Activated CD8-positive, alpha-beta T cell treated with anti-CD3 and anti-CD28 coated beads, Interleukin-2, amount 10 ng/mL, durations not matched to agents 7 days and 5 days (primary cell): ENCODE data around the gene GZF1. TPM values are rescaled to one million over a fixed set of nuclear protein-coding genes. Genes with fewer than 3 reads are reported as not detected.
A peak's percentile ranks its signal among the peaks of the same experiment; 100 is the strongest.

ENCODE experiments used
- ATAC-seq: fragments of 150-1000 bp; cut with Tn5 transposase; one replicate; pipeline ENCODE4 v1.10.0; 2021; ENCODE audit warnings: moderate library complexity
- CTCF ChIA-PET: fragments of 350-600 bp; sonication (Branson Sonifier 250); formaldehyde crosslinking; loops from one replicate; lab custom pipeline; 2021; ENCODE audit warnings: antibody characterized with exemption; lab: Charles Lee
- POLR2A ChIA-PET: fragments of 350-600 bp; sonication (Branson Sonifier 250); formaldehyde crosslinking; loops from one replicate; lab custom pipeline; 2021; ENCODE audit warnings: antibody characterized with exemption; lab: Charles Lee
- DNase-seq: peaks from one replicate; pipeline ENCODE4 v3.0.0-alpha.2; 2020
- H3K27ac Mint-ChIP-seq: one replicate; pipeline ENCODE4 v1.8.0; 2021; ENCODE audit warnings: mild to moderate bottlenecking, mixed read lengths
- H3K27me3 Mint-ChIP-seq: one replicate; pipeline ENCODE4 v1.8.0; 2021; ENCODE audit warnings: low read depth, mixed read lengths
- H3K36me3 Mint-ChIP-seq: one replicate; pipeline ENCODE4 v1.8.0; 2021; ENCODE audit warnings: low read depth, mixed read lengths
- H3K4me1 Mint-ChIP-seq: one replicate; pipeline ENCODE4 v1.8.0; 2021; ENCODE audit warnings: low read depth, mixed read lengths
- H3K4me3 Mint-ChIP-seq: one replicate; pipeline ENCODE4 v1.8.0; 2021; ENCODE audit warnings: mild to moderate bottlenecking, mixed read lengths
- H3K9me3 Mint-ChIP-seq: one replicate; pipeline ENCODE4 v1.8.0; 2022; ENCODE audit warnings: mixed read lengths; ENCODE audit not compliant: insufficient read depth
- total RNA-seq, 2 experiments: library from RNA; stranded (reverse); gene quantifications; one replicate each; pipeline ENCODE4 v1.2.3, GENCODE V29; 2021

GZF1 gene
- total RNA-seq: 10 to 100 TPM; 11.1 to 15.8 TPM

GRCh38 chr20:23361476-23362391 is at the start of gene GZF1:
GZF1 (plus strand) TSS chr20:23362182; CDS start chr20:23364384, 2,202 bp downstream.
- peaks cover 33% of the 10 kb centered on the region for H3K36me3 Mint-ChIP-seq
- no peaks in the 10 kb centered on the region for H3K9me3 Mint-ChIP-seq
- peaks cover 63% of the 10 kb centered on the region for H3K4me1 Mint-ChIP-seq
- ATAC-seq: peak; percentile 84
- peak within 1 kb of the TSS; percentile 98 for H3K27ac Mint-ChIP-seq
- CTCF ChIA-PET: interaction anchor here (1.1 to 1.7 kb wide), 2 partner anchors 12 to 60 kb away, joined by 7 read pairs; partner anchors contain the start of gene NAPB
- H3K4me3 Mint-ChIP-seq: peak within 1 kb of the TSS; percentile 96
- POLR2A ChIA-PET: interaction anchor here (1.1 to 1.7 kb wide), 4 partner anchors 9 to 59 kb away, joined by 3 to 19 read pairs (median 4); partner anchors contain the start of genes NAPB and NXT1
- DNase-seq: peak; percentile 98
- H3K27me3 Mint-ChIP-seq: no peaks in the 10 kb centered on the region

GRCh38 chr20:23313271-23313670 is 48.7 kb upstream of the GZF1 start:
- ChIA-PET POLR2A (no interaction called here), CTCF (no interaction called here)
- ATAC-seq (no peak), DNase-seq (no peak)
- H3K4me1 Mint-ChIP-seq: no peaks in the 10 kb centered on the region
- no peaks in the 10 kb centered on the region for H3K27me3 Mint-ChIP-seq
- H3K36me3 Mint-ChIP-seq: no peaks in the 10 kb centered on the region
- H3K27ac Mint-ChIP-seq: no peak overlapping the region
- H3K4me3 Mint-ChIP-seq: no peak overlapping the region
- no peaks in the 10 kb centered on the region for H3K9me3 Mint-ChIP-seq

GRCh38 chr20:23314699-23315098 is 47.3 kb upstream of the GZF1 start:
- H3K4me3 Mint-ChIP-seq: no peak overlapping the region
- DNase-seq: no peak
- POLR2A ChIA-PET: no interaction called here
- H3K27ac Mint-ChIP-seq: no peak overlapping the region
- H3K36me3 Mint-ChIP-seq: no peaks in the 10 kb centered on the region
- ATAC-seq: no peak
- H3K4me1 Mint-ChIP-seq: no peaks in the 10 kb centered on the region
- H3K9me3 Mint-ChIP-seq: no peaks in the 10 kb centered on the region
- CTCF ChIA-PET: no interaction called here
- H3K27me3 Mint-ChIP-seq: no peaks in the 10 kb centered on the region

- Mint-ChIP-seq H3K9me3 (no peaks in the 10 kb centered on the region), H3K4me1 (no peaks in the 10 kb centered on the region), H3K36me3 (no peaks in the 10 kb centered on the region), H3K27me3 (no peaks in the 10 kb centered on the region), H3K27ac (no peak overlapping the region), H3K4me3 (no peak overlapping the region)
- no peak for DNase-seq
- ChIA-PET CTCF (no interaction called here), POLR2A (no interaction called here)
- ATAC-seq: no peak
Observed at GRCh38 chr20:23315099-23315498, 46.9 kb upstream of the GZF1 start.

GRCh38 chr20:23316626-23317025 is 45.4 kb upstream of the GZF1 start:
- Mint-ChIP-seq H3K27ac (no peak overlapping the region), H3K9me3 (no peaks in the 10 kb centered on the region), H3K36me3 (no peaks in the 10 kb centered on the region), H3K4me1 (no peaks in the 10 kb centered on the region), H3K27me3 (no peaks in the 10 kb centered on the region), H3K4me3 (no peak overlapping the region)
- DNase-seq: no peak
- ChIA-PET POLR2A (no interaction called here), CTCF (no interaction called here)
- no peak for ATAC-seq

GRCh38 chr20:23317081-23317480 is 44.9 kb upstream of the GZF1 start:
- Mint-ChIP-seq H3K4me1 (no peaks in the 10 kb centered on the region), H3K36me3 (no peaks in the 10 kb centered on the region), H3K9me3 (no peaks in the 10 kb centered on the region), H3K27me3 (no peaks in the 10 kb centered on the region), H3K4me3 (no peak overlapping the region), H3K27ac (no peak overlapping the region)
- DNase-seq (no peak), ATAC-seq (no peak)
- CTCF ChIA-PET: no interaction called here
- POLR2A ChIA-PET: no interaction called here

- ATAC-seq (no peak), DNase-seq (no peak)
- ChIA-PET POLR2A (no interaction called here), CTCF (no interaction called here)
- no peaks in the 10 kb centered on the region for H3K27me3 Mint-ChIP-seq
- no peak overlapping the region for H3K27ac Mint-ChIP-seq
- no peaks in the 10 kb centered on the region for H3K36me3 Mint-ChIP-seq
- H3K4me1 Mint-ChIP-seq: no peaks in the 10 kb centered on the region
- no peak overlapping the region for H3K4me3 Mint-ChIP-seq
- H3K9me3 Mint-ChIP-seq: no peaks in the 10 kb centered on the region
Observed at GRCh38 chr20:23318347-23318746, 43.6 kb upstream of the GZF1 start.

GRCh38 chr20:23320317-23320716 is 41.7 kb upstream of the GZF1 start:
- Mint-ChIP-seq H3K4me1 (no peaks in the 10 kb centered on the region), H3K27ac (no peak overlapping the region), H3K27me3 (peaks cover 3% of the 10 kb centered on the region), H3K4me3 (no peak overlapping the region), H3K36me3 (no peaks in the 10 kb centered on the region), H3K9me3 (no peaks in the 10 kb centered on the region)
- POLR2A ChIA-PET: no interaction called here
- CTCF ChIA-PET: interaction anchor here (0.7 kb wide), 1 partner anchor 122 kb away, joined by 3 read pairs; no protein-coding TSS in a partner anchor
- DNase-seq (no peak), ATAC-seq (no peak)

- ATAC-seq (no peak), DNase-seq (no peak)
- Mint-ChIP-seq H3K36me3 (no peaks in the 10 kb centered on the region), H3K27me3 (peaks cover 3% of the 10 kb centered on the region), H3K9me3 (no peaks in the 10 kb centered on the region), H3K4me3 (no peak overlapping the region), H3K27ac (no peak overlapping the region), H3K4me1 (no peaks in the 10 kb centered on the region)
- ChIA-PET POLR2A (no interaction called here), CTCF (interaction anchor here (1.0 kb wide), 1 partner anchor 14 kb away, joined by 3 read pairs; no protein-coding TSS in a partner anchor)
Observed at GRCh38 chr20:23325107-23325506, 36.9 kb upstream of the GZF1 start.

GRCh38 chr20:23326774-23327173 is 35.2 kb upstream of the GZF1 start:
- no peak for ATAC-seq
- no peaks in the 10 kb centered on the region for H3K4me1 Mint-ChIP-seq
- POLR2A ChIA-PET: no interaction called here

GRCh38 chr20:23327617-23328333 is 34.2 kb upstream of the GZF1 start:
- ChIA-PET CTCF (no interaction called here), POLR2A (no interaction called here)
- Mint-ChIP-seq H3K36me3 (no peaks in the 10 kb centered on the region), H3K4me3 (no peak overlapping the region), H3K27me3 (peaks cover 3% of the 10 kb centered on the region), H3K9me3 (no peaks in the 10 kb centered on the region), H3K27ac (no peak overlapping the region), H3K4me1 (no peaks in the 10 kb centered on the region)
- ATAC-seq (no peak), DNase-seq (no peak)

More at GRCh38 chr20:23326774-23327173, 35.2 kb upstream of the GZF1 start:
- H3K4me3 Mint-ChIP-seq: no peak overlapping the region
- H3K9me3 Mint-ChIP-seq: no peaks in the 10 kb centered on the region
- H3K27me3 Mint-ChIP-seq: peaks cover 3% of the 10 kb centered on the region
- no peaks in the 10 kb centered on the region for H3K36me3 Mint-ChIP-seq
- no peak overlapping the region for H3K27ac Mint-ChIP-seq
- CTCF ChIA-PET: no interaction called here
- no peak for DNase-seq
